C4-2B (cell line): ENCODE results near the gene CALHM1.

Experiments
- H3K27ac ChIP-seq: fragments of 450-650 bp; 2 replicates; pipeline ENCODE4 v1.5.1; 2017
- CTCF ChIP-seq: fragments of 450-650 bp; conservative IDR thresholded peaks from 2 replicates; pipeline ENCODE4 v1.5.1; 2017; ENCODE audit warnings: mild to moderate bottlenecking
- ZFX ChIP-seq: fragments of 450-650 bp; IDR thresholded peaks from 2 replicates; pipeline ENCODE4 v1.6.1; 2017

The CALHM1 gene

DNA sequence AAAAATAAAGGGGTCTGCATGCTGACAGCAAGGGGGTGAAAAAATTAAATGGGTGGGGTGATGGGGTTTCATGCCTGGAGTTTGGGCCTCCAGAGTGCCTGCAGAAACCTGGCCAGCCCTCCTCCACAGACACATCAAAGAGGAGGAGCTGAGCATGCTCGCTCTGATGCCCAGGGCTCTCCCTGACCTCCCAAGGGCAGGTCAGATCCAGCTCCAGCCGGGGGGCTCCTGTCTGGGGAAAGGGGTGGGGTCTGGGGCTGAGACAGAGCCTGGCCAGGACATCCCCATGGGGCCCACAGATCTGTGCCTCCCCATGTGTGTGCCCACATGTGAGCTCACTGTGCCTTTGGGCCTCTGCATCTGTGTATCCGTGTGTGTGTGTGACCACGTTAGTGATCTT lies 915 bp upstream of the CALHM1 start:
- TF ChIP-seq ZFX: no peak
- no peak for TF ChIP-seq CTCF
- H3K27ac ChIP-seq: no peak overlapping the region

- no peak overlapping the region for H3K27ac ChIP-seq
- TF ChIP-seq ZFX (no peak), CTCF (no peak)
Measured at GRCh38 chr10:103457896-103458583, 660 bp downstream of the CALHM1 start.

DNA sequence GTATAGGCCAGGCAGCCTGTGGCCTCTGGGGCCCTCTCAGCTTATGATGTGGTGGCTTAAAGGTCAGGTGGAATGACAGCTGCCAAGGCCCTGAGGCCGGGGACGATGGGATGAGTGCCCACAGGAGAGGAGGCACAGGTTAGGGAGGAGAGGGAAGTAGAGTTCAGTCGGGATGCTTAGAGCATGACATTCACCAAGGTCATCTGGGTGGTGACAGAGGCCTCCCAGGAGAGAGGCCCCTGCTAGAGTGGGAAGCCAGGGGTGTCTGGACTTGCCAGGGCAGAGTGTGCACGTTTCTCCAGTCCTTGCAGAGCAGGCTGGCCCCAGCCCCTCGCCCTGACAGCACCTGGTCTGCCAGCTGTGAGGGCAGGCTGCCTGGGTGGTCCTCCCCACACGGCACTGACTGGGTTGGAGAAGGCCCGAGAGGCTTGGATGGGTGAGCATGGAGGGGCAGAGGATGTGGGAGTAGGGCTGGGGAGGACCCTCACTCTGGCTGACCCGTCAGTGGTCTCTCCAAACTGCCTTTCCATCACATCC lies 1.5 kb downstream of the CALHM1 start:
- no peak overlapping the region for H3K27ac ChIP-seq
- no peak for TF ChIP-seq ZFX
- no peak for TF ChIP-seq CTCF

DNA sequence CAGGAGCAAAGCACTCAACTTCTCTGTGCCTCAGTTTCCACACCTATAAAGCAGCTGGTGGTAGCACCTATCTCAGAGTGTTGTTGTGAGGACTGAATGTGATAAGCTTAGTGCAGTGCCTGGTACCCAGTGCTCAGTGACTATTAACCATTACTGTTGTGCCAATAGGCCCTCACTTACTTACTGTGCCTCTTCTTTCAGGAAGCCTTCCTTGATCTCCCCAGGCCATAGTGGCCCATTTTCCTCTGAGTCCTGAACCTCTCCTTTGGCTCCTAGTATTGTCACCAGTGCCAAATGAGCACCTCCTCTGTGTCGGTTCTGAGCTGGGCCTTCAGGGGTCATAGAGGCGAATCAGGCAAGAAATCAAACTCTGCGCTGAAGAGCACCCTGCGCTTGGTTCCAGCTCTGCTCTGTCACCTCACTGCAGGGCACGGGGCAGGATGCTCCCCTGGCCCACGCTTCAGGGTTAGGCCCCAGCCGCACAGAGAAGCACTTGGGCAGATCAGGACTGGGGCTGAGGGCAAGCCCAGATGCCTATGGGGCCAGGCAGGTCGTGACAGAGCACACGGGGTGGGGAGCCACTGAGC lies 2.5 kb downstream of the CALHM1 start:
- no peak overlapping the region for H3K27ac ChIP-seq
- TF ChIP-seq ZFX (no peak), CTCF (no peak)

DNA sequence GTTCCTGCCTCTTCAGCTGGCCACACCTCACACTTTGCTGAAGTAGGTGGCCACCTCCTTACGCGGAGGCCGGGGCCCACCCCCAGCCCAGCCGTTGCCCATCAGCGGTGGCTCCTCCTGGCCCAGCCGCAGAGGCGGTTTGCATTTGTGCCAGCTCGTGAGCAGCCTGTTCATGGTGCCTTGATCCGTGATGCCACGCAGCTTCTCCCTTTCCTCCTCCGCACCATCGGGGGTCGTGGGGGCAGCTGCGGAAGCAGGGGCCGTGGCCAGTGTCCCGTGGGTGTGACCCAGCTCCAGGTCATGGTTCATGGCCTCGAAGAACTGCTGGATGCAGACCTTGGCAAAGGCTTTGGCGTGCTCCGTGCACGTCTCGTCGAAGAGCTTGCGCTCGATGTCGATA lies 3.5 kb downstream of the CALHM1 start:
- H3K27ac ChIP-seq: no peak overlapping the region

DNA sequence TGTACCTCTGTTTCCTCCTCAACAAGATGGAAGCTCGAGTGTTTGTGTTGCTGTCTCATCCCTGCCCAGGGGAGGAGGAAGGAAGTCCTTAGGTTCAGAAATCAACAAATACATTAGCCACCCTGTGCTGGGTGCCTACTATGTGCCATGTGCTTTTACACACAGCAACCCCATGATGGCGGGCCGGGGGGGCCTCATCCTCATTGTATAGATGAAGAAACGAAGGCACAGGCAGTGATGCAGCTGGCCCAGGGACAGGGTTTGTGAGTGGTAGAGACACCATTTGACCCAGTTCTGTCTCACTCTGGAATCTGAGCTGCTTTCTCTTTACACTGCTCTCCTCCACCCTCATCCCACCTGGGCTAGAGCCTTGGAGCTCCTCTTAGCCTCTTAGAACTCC lies 4.7 kb downstream of the CALHM1 start:
- H3K27ac ChIP-seq: no peak overlapping the region
- TF ChIP-seq ZFX: no peak
- no peak for TF ChIP-seq CTCF

More for the DNA sequence above, 3.5 kb downstream of the CALHM1 start:
- TF ChIP-seq ZFX (no peak), CTCF (no peak)

GRCh38 chr10:103452506-103453230 lies 6.0 kb downstream of the CALHM1 start:
- no peak overlapping the region for H3K27ac ChIP-seq
- TF ChIP-seq ZFX: no peak
- no peak for TF ChIP-seq CTCF
